ENCODE data around the gene SIGLEC15. TPM values are rescaled to one million over a fixed set of nuclear protein-coding genes. Genes with fewer than 3 reads are reported as not detected.

Gene SIGLEC15
- total and polyA plus RNA-seq, 10 of the 15 experiments (the other 5 are each of a cell fraction or from before 2014, with no cell fraction given): 0.09 to 0.45 TPM; not detected in 8

GRCh38 chr18:45860971-45861370 lies 35.5 kb downstream of the SIGLEC15 start:
- peaks cover 2 to 23% of the 10 kb centered on the region in 2 experiments for H3K36me3 ChIP-seq (ENCODE audit: control insufficient read depth in 2 of 2, insufficient read depth in 2 of 2, low read length in 1 of 2)
- TF ChIP-seq NR2C1 (IDR thresholded peaks at IDR 0.05) (no peak), MXI1 (IDR thresholded peaks at IDR 0.05; ENCODE audit: low read depth, low read length) (no peak), BCL3 (IDR thresholded peaks at IDR 0.05; ENCODE audit: borderline replicate concordance, insufficient read depth, low read depth, low read length, poor library complexity, severe bottlenecking) (no peak), ZNF217 (IDR thresholded peaks at IDR 0.05) (no peak), RCOR1 (conservative IDR thresholded peaks at IDR 0.05; ENCODE audit: low read depth, low read length) (no peak), MYB (IDR thresholded peaks at IDR 0.05; ENCODE audit: borderline replicate concordance, low read depth, low read length) (no peak), DPF2 (IDR thresholded peaks at IDR 0.05) (no peak), SUZ12 (IDR thresholded peaks at IDR 0.05; ENCODE audit: unreplicated experiment) (no peak), CHD2 (IDR thresholded peaks at IDR 0.05; ENCODE audit: borderline replicate concordance, low read depth, low read length) (no peak), CHD4 (IDR thresholded peaks at IDR 0.05) (no peak), SMC3 (IDR thresholded peaks at IDR 0.05; ENCODE audit: borderline replicate concordance, low read length) (no peak), BHLHE40 (IDR thresholded peaks at IDR 0.05; ENCODE audit: borderline replicate concordance in 1 of 2, low read depth in 2 of 2, low read length in 1 of 2) (no peak), NFXL1 (IDR thresholded peaks at IDR 0.05; ENCODE audit: borderline replicate concordance) (no peak)
- TF ChIP-seq, protein P1, sequence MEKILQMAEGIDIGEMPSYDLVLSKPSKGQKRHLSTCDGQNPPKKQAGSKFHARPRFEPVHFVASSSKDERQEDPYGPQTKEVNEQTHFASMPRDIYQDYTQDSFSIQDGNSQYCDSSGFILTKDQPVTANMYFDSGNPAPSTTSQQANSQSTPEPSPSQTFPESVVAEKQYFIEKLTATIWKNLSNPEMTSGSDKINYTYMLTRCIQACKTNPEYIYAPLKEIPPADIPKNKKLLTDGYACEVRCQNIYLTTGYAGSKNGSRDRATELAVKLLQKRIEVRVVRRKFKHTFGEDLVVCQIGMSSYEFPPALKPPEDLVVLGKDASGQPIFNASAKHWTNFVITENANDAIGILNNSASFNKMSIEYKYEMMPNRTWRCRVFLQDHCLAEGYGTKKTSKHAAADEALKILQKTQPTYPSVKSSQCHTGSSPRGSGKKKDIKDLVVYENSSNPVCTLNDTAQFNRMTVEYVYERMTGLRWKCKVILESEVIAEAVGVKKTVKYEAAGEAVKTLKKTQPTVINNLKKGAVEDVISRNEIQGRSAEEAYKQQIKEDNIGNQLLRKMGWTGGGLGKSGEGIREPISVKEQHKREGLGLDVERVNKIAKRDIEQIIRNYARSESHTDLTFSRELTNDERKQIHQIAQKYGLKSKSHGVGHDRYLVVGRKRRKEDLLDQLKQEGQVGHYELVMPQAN (conservative IDR thresholded peaks at IDR 0.05): no peak
- ATAC-seq (no peak), FAIRE-seq (no peak), DNase-seq (ENCODE audit: low read depth, low spot score) (no peak)
- no peak overlapping the region for H3K27ac ChIP-seq (ENCODE audit: control insufficient read depth, insufficient read depth)
- WGBS (ENCODE audit: insufficient coverage, insufficient replicate concordance, low lambda C conversion rate, missing lambda C conversion rate): 96% methylated on average over 3 of the region's 3 CpGs
- intact Hi-C loops (cut with micrococcal nuclease; ENCODE audit: unreplicated experiment): no loop called here
- ChIA-PET RAD21 (ENCODE audit: unreplicated experiment) (no interaction called here), SMC1A (ENCODE audit: uncharacterized antibody, unreplicated experiment) (interaction anchor here (1.2 to 1.9 kb wide), 2 partner anchors 20 to 41 kb away, joined by 5 read pairs; no protein-coding TSS in a partner anchor), POLR2A (no interaction called here), CTCF (interaction anchor here (0.8 to 10.8 kb wide), 4 partner anchors 11 to 213 kb away, joined by 3 to 81 read pairs (median 3); no protein-coding TSS in a partner anchor)
- no peaks in the 10 kb centered on the region for H4K20me1 ChIP-seq (ENCODE audit: control insufficient read depth, insufficient read depth)
- BruUV-seq (replicated peaks): no TSS peak
- H3K79me2 ChIP-seq (ENCODE audit: control insufficient read depth, insufficient read depth, low read length): no peaks in the 10 kb centered on the region
- no peak overlapping the region for H3K9ac ChIP-seq (ENCODE audit: control insufficient read depth, insufficient read depth, low read length)
- H3K4me1 ChIP-seq (ENCODE audit: control insufficient read depth, insufficient read depth, low read length): no peaks in the 10 kb centered on the region
- no peaks in the 10 kb centered on the region; the same call in 1 of the 3 replicates for H3K9me3 ChIP-seq (replicated peaks; ENCODE audit: control insufficient read depth, insufficient read depth, low read length)
- in situ Hi-C loops (cut with MboI): no loop called here
- H3K27me3 ChIP-seq (replicated peaks in 1 of 2; ENCODE audit: control insufficient read depth in 2 of 2, insufficient read depth in 2 of 2, low read length in 1 of 2): no peaks in the 10 kb centered on the region
- H2AFZ ChIP-seq (ENCODE audit: control insufficient read depth, low read depth, low read length): no peak overlapping the region
- H3K4me3 ChIP-seq: no peak overlapping the region
- no peak overlapping the region for H3K4me2 ChIP-seq (ENCODE audit: control insufficient read depth, insufficient read depth)

All from GM12878 (cell line).